Vagina (tissue), 2 donors: ENCODE results near the gene MINDY4B.

Source experiments
- POLR2AphosphoS5 ChIP-seq, 2 donors: sonication (generic); formaldehyde crosslinking; IDR thresholded peaks; one replicate each; pipeline ENCODE4 v1.9.0; 2017; ENCODE audit warnings: antibody characterized with exemption in 2 of 2, mild to moderate bottlenecking in 2 of 2, low read depth in 1 of 2; ENCODE audit not compliant: insufficient read depth in 1 of 2
- TF ChIP-seq, protein P1 (sequence below), 3 experiments: fragments of 450-650 bp in 2 of 3; fragments of 200-600 bp in 1 of 3; sonication (generic) in 1 of 3; IDR thresholded peaks; one replicate each; pipeline ENCODE4 v1.5.1; 2017 to 2019; ENCODE audit warnings: antibody characterized with exemption in 3 of 3, mild to moderate bottlenecking in 2 of 3, moderate library complexity in 2 of 3

DNA sequence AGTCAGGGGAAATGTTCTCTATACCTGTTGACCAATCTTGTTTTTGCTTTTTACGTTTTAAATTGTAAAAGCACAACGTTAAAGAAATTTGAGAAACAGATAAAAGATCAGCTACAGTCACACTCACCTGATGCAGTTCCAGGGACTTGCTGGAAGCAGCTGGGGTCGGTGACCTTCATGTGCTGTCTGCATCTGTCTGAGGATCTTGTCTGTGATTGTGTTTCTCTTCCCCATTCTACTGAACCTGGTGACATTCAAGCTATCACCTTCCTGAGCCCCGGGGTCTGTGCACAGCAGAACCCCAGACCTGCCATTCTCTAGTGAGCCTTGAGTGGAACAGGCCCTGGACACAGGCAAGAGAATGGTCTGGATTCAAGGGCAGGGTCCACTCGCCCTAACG, 75.8 kb downstream of the MINDY4B start:
- TF ChIP-seq, protein P1, sequence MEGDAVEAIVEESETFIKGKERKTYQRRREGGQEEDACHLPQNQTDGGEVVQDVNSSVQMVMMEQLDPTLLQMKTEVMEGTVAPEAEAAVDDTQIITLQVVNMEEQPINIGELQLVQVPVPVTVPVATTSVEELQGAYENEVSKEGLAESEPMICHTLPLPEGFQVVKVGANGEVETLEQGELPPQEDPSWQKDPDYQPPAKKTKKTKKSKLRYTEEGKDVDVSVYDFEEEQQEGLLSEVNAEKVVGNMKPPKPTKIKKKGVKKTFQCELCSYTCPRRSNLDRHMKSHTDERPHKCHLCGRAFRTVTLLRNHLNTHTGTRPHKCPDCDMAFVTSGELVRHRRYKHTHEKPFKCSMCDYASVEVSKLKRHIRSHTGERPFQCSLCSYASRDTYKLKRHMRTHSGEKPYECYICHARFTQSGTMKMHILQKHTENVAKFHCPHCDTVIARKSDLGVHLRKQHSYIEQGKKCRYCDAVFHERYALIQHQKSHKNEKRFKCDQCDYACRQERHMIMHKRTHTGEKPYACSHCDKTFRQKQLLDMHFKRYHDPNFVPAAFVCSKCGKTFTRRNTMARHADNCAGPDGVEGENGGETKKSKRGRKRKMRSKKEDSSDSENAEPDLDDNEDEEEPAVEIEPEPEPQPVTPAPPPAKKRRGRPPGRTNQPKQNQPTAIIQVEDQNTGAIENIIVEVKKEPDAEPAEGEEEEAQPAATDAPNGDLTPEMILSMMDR (IDR thresholded peaks at IDR 0.05), result no peak
- TF ChIP-seq POLR2AphosphoS5 (IDR thresholded peaks at IDR 0.05; ENCODE audit: insufficient read depth in 1 of 2, low read depth in 1 of 2), result no peak
